SK-N-SH (cell line): ENCODE measurements around the gene CDK14. TPM values are rescaled to one million over a fixed set of nuclear protein-coding genes. Genes with fewer than 3 reads are reported as not detected.
A peak's percentile ranks its signal among the peaks of the same experiment; 100 is the strongest.

Experiments used
- CTCF ChIA-PET: fragments of 300-600, 350-600 bp; formaldehyde crosslinking; extraction: SDS; loops from one replicate; lab custom pipeline; 2021; lab: Yijun Ruan, JAX
- POLR2A ChIA-PET: fragments of 350-600 bp; sonication (Branson Sonifier 250); formaldehyde crosslinking; extraction: SDS; loops from one replicate; lab custom pipeline; 2020; ENCODE audit warnings: antibody characterized with exemption, inconsistent platforms; lab: Yijun Ruan, JAX
- DNase-seq: peaks from one replicate; pipeline ENCODE4 v3.0.0; 2012
- H2AFZ ChIP-seq: fragments of 200-600 bp; sonication (generic); 2 replicates; pipeline ENCODE4 v1.8.1; 2016; ENCODE audit warnings: antibody characterized with exemption, mild to moderate bottlenecking, low read depth
- H3F3A ChIP-seq: fragments of 200-600 bp; sonication (generic); replicated peaks from 2 replicates; pipeline ENCODE3; 2016; ENCODE audit warnings: antibody characterized with exemption, mild to moderate bottlenecking; ENCODE audit not compliant: insufficient read depth
- H3K27ac ChIP-seq, 2 experiments: fragments of 200-500 bp in 1 of 2; fragments of 200-600 bp in 1 of 2; sonication (Bioruptor generic) in 1 of 2; sonication (generic), shearing (Covaris generic) in 1 of 2; 2 replicates each; pipeline versions ENCODE4 v1.5.1 to v1.6.1; 2014 to 2016; ENCODE audit warnings: low read depth in 2 of 2, inconsistent platforms in 1 of 2, low read length in 1 of 2, mild to moderate bottlenecking in 1 of 2, mixed read lengths in 1 of 2
- H3K27me3 ChIP-seq: fragments of 200-600 bp; sonication (generic), shearing (Covaris generic); 2 replicates; pipeline ENCODE4 v1.6.1; 2016; ENCODE audit warnings: mixed run types; ENCODE audit not compliant: insufficient read depth
- H3K36me3 ChIP-seq, 2 experiments: fragments of 200-500 bp in 1 of 2; fragments of 200-600 bp in 1 of 2; sonication (Bioruptor generic) in 1 of 2; sonication (generic) in 1 of 2; replicated peaks in 1 of 2; 2 replicates each; pipeline versions ENCODE3 to v1.5.1; 2014 to 2016; ENCODE audit warnings: low read length in 1 of 2, mild to moderate bottlenecking in 1 of 2; ENCODE audit not compliant: insufficient read depth in 2 of 2, control insufficient read depth in 1 of 2
- H3K4me1 ChIP-seq, 2 experiments: fragments of 200-500 bp in 1 of 2; fragments of 200-600 bp in 1 of 2; sonication (Bioruptor generic) in 1 of 2; sonication (generic), shearing (Covaris generic) in 1 of 2; 2 replicates each; pipeline versions ENCODE4 v1.5.1 to v1.6.1; 2014 to 2016; ENCODE audit warnings: low read depth in 1 of 2, low read length in 1 of 2, mixed run types in 1 of 2; ENCODE audit not compliant: insufficient read depth in 2 of 2, control insufficient read depth in 1 of 2
- H3K4me2 ChIP-seq: fragments of 200-600 bp; sonication (generic), shearing (Covaris generic); 2 replicates; pipeline ENCODE4 v1.6.1; 2017; ENCODE audit warnings: mixed run types
- H3K4me3 ChIP-seq, 2 experiments: fragments of 200-500 bp in 1 of 2; fragments of 200-600 bp in 1 of 2; sonication (Bioruptor generic) in 1 of 2; sonication (generic), shearing (Covaris generic) in 1 of 2; 2 replicates each; pipeline versions ENCODE4 v1.5.1 to v1.8.1; 2014 to 2016; ENCODE audit warnings: low read depth in 2 of 2, inconsistent platforms in 1 of 2, low read length in 1 of 2, mild to moderate bottlenecking in 1 of 2, mixed read lengths in 1 of 2, moderate library complexity in 1 of 2
- H3K79me2 ChIP-seq: fragments of 200-600 bp; sonication (generic); 2 replicates; pipeline ENCODE4 v1.8.1; 2017; ENCODE audit warnings: mild to moderate bottlenecking; ENCODE audit not compliant: insufficient read depth
- H3K9ac ChIP-seq: fragments of 200-600 bp; sonication (generic); 2 replicates; pipeline ENCODE4 v1.6.1; 2017; ENCODE audit warnings: mixed run types
- H3K9me2 ChIP-seq: fragments of 200-600 bp; sonication (generic); 2 replicates; pipeline ENCODE4 v1.6.1; 2017; ENCODE audit warnings: mixed run types
- H3K9me3 ChIP-seq: fragments of 200-600 bp; sonication (generic); 2 replicates; pipeline ENCODE4 v1.6.1; 2017; ENCODE audit warnings: mixed run types, mild to moderate bottlenecking, moderate library complexity
- H4K20me1 ChIP-seq: fragments of 200-600 bp; sonication (generic); 2 replicates; pipeline ENCODE4 v1.6.1; 2017; ENCODE audit warnings: mild to moderate bottlenecking, mixed run types; ENCODE audit not compliant: insufficient read depth
- CHD2 ChIP-seq: fragments of 150-350 bp; IDR thresholded peaks from 2 replicates; pipeline ENCODE4 v1.6.1; 2018; ENCODE audit warnings: low read length; ENCODE audit not compliant: partially characterized antibody
- ELF1 ChIP-seq: IDR thresholded peaks from 2 replicates; pipeline ENCODE4 v1.4.0; 2012
- FOSL2 ChIP-seq: IDR thresholded peaks from 2 replicates; pipeline ENCODE4 v1.4.0; 2012; ENCODE audit warnings: low read depth, mild to moderate bottlenecking, moderate library complexity, borderline replicate concordance
- FOXJ3 ChIP-seq: sonication (generic); formaldehyde crosslinking; IDR thresholded peaks from 2 replicates; pipeline ENCODE4 v1.5.1; 2020; ENCODE audit warnings: mild to moderate bottlenecking, missing genetic modification reagents
- FOXM1 ChIP-seq: IDR thresholded peaks from 2 replicates; pipeline ENCODE4 v1.4.0; 2012; ENCODE audit warnings: low read depth, mild to moderate bottlenecking
- GABPA ChIP-seq: IDR thresholded peaks from 2 replicates; pipeline ENCODE4 v1.4.0; 2012; ENCODE audit warnings: low read depth, mild to moderate bottlenecking
- IRF3 ChIP-seq: fragments of 150-350 bp; IDR thresholded peaks from 2 replicates; pipeline ENCODE4 v1.6.1; 2016; ENCODE audit warnings: mild to moderate bottlenecking, low read depth, low read length
- JUND ChIP-seq: IDR thresholded peaks from 2 replicates; pipeline ENCODE4 v1.4.0; 2012
- MAX ChIP-seq: IDR thresholded peaks from 2 replicates; pipeline ENCODE4 v1.4.0; 2012; ENCODE audit warnings: low read depth
- MEF2A ChIP-seq: IDR thresholded peaks from 2 replicates; pipeline ENCODE4 v1.4.0; 2012; ENCODE audit warnings: low read depth, borderline replicate concordance
- MXI1 ChIP-seq: IDR thresholded peaks from 2 replicates; pipeline ENCODE4 v1.6.1; 2012; ENCODE audit warnings: mild to moderate bottlenecking, low read depth, low read length, improper control_type of control experiment
- NFIC ChIP-seq: IDR thresholded peaks from 2 replicates; pipeline ENCODE4 v1.4.0; 2012; ENCODE audit warnings: borderline replicate concordance
- NRF1 ChIP-seq: IDR thresholded peaks from 2 replicates; pipeline ENCODE4 v1.6.1; 2012; ENCODE audit warnings: low read depth, mild to moderate bottlenecking, low read length
- PBX3 ChIP-seq: IDR thresholded peaks from 2 replicates; pipeline ENCODE4; 2012
- POLR2AphosphoS5 ChIP-seq: IDR thresholded peaks from 2 replicates; pipeline ENCODE4 v1.6.1; 2012; ENCODE audit warnings: low read depth, low read length
- RAD21 ChIP-seq: IDR thresholded peaks from 2 replicates; pipeline ENCODE4 v1.6.1; 2012; ENCODE audit warnings: mild to moderate bottlenecking, low read length
- RCOR1 ChIP-seq: fragments of 150-350 bp; IDR thresholded peaks from 2 replicates; pipeline ENCODE4 v1.6.1; 2017; ENCODE audit warnings: antibody characterized with exemption, low read length
- REST ChIP-seq: IDR thresholded peaks from 2 replicates; pipeline ENCODE4 v1.6.1; 2012; ENCODE audit warnings: mild to moderate bottlenecking, low read depth, low read length, moderate library complexity
- RFX5 ChIP-seq: IDR thresholded peaks from 2 replicates; pipeline ENCODE4 v1.6.1; 2012; ENCODE audit warnings: mild to moderate bottlenecking, improper control_type of control experiment, low read length
- SIN3A ChIP-seq: IDR thresholded peaks from 2 replicates; pipeline ENCODE4 v1.6.1; 2012; ENCODE audit warnings: low read depth, mild to moderate bottlenecking, low read length, moderate library complexity, borderline replicate concordance
- SMC3 ChIP-seq: IDR thresholded peaks from 2 replicates; pipeline ENCODE4 v1.6.1; 2012; ENCODE audit warnings: low read depth, low read length, improper control_type of control experiment
- TCF12 ChIP-seq: IDR thresholded peaks from 2 replicates; pipeline ENCODE4 v1.4.0; 2012
- TEAD4 ChIP-seq: IDR thresholded peaks from 2 replicates; pipeline ENCODE4 v1.4.0; 2012; ENCODE audit warnings: mild to moderate bottlenecking, borderline replicate concordance; ENCODE audit not compliant: insufficient read depth
- USF1 ChIP-seq: IDR thresholded peaks from 2 replicates; pipeline ENCODE4 v1.4.0; 2012; ENCODE audit warnings: low read depth, borderline replicate concordance
- YY1 ChIP-seq: IDR thresholded peaks from 2 replicates; pipeline ENCODE4 v1.4.0; 2012; ENCODE audit warnings: low read depth, mild to moderate bottlenecking
- ZBTB33 ChIP-seq: IDR thresholded peaks from 2 replicates; pipeline ENCODE4 v1.4.0; 2012; ENCODE audit warnings: low read depth, borderline replicate concordance
- WGBS: methylation state at CpG from one replicate; pipeline ENCODE4 v1.1.6; 2017; ENCODE audit warnings: low lambda C conversion rate; 5-methylcytosine and 5-hydroxymethylcytosine counted together
- polyA plus RNA-seq, 3 experiments: library from polyadenylated mRNA; depleted of rRNA; stranded (reverse); fragments of >200 nt; gene quantifications; 2 replicates each; pipeline ENCODE4 v1.2.3, GENCODE V29; 2012

Gene CDK14
- polyA plus RNA-seq, 1 of the 3 experiments (the other 2 are of a cell fraction): 13.9 TPM

- Histone ChIP-seq H3K4me1 (peaks cover 11 to 31% of the 10 kb centered on the region in 2 experiments), H3F3A (peaks cover 48% of the 10 kb centered on the region), H3K9ac (peak overlapping the region; percentile 63), H3K27ac (peak overlapping the region; percentile 40 to 97; a peak in 3 of 4 replicates), H3K4me2 (peak overlapping the region; percentile 71; the same call in 1 of the 2 replicates), H2AFZ (no peak overlapping the region), H3K79me2 (peaks cover 27% of the 10 kb centered on the region), H3K9me2 (no peaks in the 10 kb centered on the region), H3K4me3 (peak overlapping the region in 1 of 2 experiments; percentile 6; a peak in 1 of 4 replicates), H3K36me3 (peaks cover 0 to 8% of the 10 kb centered on the region in 2 experiments), H3K9me3 (no peaks in the 10 kb centered on the region), H3K27me3 (no peaks in the 10 kb centered on the region), H4K20me1 (no peaks in the 10 kb centered on the region)
- DNase-seq: peak; percentile 9
- 9% methylated on average over 6 of the region's 6 CpGs for WGBS
- ChIA-PET POLR2A (no interaction called here), CTCF (interaction anchor here (0.6 to 0.8 kb wide), 2 partner anchors 9 to 218 kb away, joined by 3 to 4 read pairs; no protein-coding TSS in a partner anchor)
- TF ChIP-seq MAX: peak; percentile 74; the same call in 1 of the 2 replicates
- TF ChIP-seq ELF1: peak; percentile 54; the same call in 1 of the 2 replicates
- TF ChIP-seq IRF3: no peak
- peak; percentile 100 for TF ChIP-seq JUND
- TF ChIP-seq TEAD4: peak; percentile 100
- TF ChIP-seq RCOR1: peak; percentile 42; the same call in 1 of the 2 replicates
- TF ChIP-seq SIN3A: peak; percentile 80
- TF ChIP-seq POLR2AphosphoS5: peak; percentile 99
- peak; percentile 100 for TF ChIP-seq FOXM1
- peak; percentile 48; the same call in 1 of the 2 replicates for TF ChIP-seq GABPA
- TF ChIP-seq TCF12: peak; percentile 100
- TF ChIP-seq NFIC: peak; percentile 100
- TF ChIP-seq NRF1: no peak
- TF ChIP-seq RAD21: no peak
- TF ChIP-seq SMC3: no peak
- TF ChIP-seq FOXJ3: no peak
- TF ChIP-seq MEF2A: peak; percentile 95
- TF ChIP-seq CHD2: no peak
- no peak for TF ChIP-seq RFX5
- TF ChIP-seq USF1: peak; percentile 30; the same call in 1 of the 2 replicates
- peak; percentile 94 for TF ChIP-seq ZBTB33
- peak; percentile 100 for TF ChIP-seq FOSL2
- TF ChIP-seq MXI1: no peak
- TF ChIP-seq YY1: peak; percentile 49; the same call in 1 of the 2 replicates
- peak; percentile 99 for TF ChIP-seq PBX3
- peak; percentile 68; the same call in 1 of the 2 replicates for TF ChIP-seq REST
Measured at GRCh38 chr7:90816511-90817142, 220.5 kb downstream of the CDK14 start.
